ENCODE data around the gene FOXC1. TPM values are rescaled to one million over a fixed set of nuclear protein-coding genes. Genes with fewer than 3 reads are reported as not detected.

FOXC1 gene
- total and polyA plus RNA-seq, 10 of the 15 experiments (the other 5 are each of a cell fraction or from before 2014, with no cell fraction given): 0.13 to 1.5 (median 0.48) TPM; not detected in 2

- ChIA-PET CTCF (interaction anchor here (0.9 to 1.3 kb wide), 2 partner anchors 25 to 435 kb away, joined by 3 read pairs; no protein-coding TSS in a partner anchor), POLR2A (no interaction called here), RAD21 (ENCODE audit: unreplicated experiment) (interaction anchor here (0.7 kb wide), 1 partner anchor 500 kb away, joined by 3 read pairs; no protein-coding TSS in a partner anchor), SMC1A (ENCODE audit: uncharacterized antibody, unreplicated experiment) (no interaction called here)
- 2% methylated on average over 74 of the region's 85 CpGs for WGBS (ENCODE audit: insufficient coverage, insufficient replicate concordance, low lambda C conversion rate, missing lambda C conversion rate)
- H3K9ac ChIP-seq (ENCODE audit: control insufficient read depth, insufficient read depth, low read length): no peak overlapping the region
- peaks cover 10% of the 10 kb centered on the region for H3K4me1 ChIP-seq (ENCODE audit: control insufficient read depth, insufficient read depth, low read length)
- H3K27me3 ChIP-seq (replicated peaks in 1 of 2; ENCODE audit: control insufficient read depth in 2 of 2, insufficient read depth in 2 of 2, low read length in 1 of 2): peaks cover 29 to 49% of the 10 kb centered on the region in 2 experiments
- peak overlapping the region; percentile 16; the same call in 1 of the 2 replicates for H3K4me3 ChIP-seq
- intact Hi-C loops (cut with micrococcal nuclease; ENCODE audit: unreplicated experiment): loop anchor here (1.0 to 10.0 kb wide), 4 partner anchors 170 to 750 kb away; no protein-coding TSS in a partner anchor
- BruUV-seq (replicated peaks): no TSS peak
- H3K4me2 ChIP-seq (ENCODE audit: control insufficient read depth, insufficient read depth): peak overlapping the region; percentile 77
- no peaks in the 10 kb centered on the region for H3K9me3 ChIP-seq (replicated peaks; ENCODE audit: control insufficient read depth, insufficient read depth, low read length)
- in situ Hi-C loops (cut with MboI): loop anchor here (5.0 kb wide), 2 partner anchors 503 to 588 kb away; no protein-coding TSS in a partner anchor
- no peaks in the 10 kb centered on the region for H3K36me3 ChIP-seq (ENCODE audit: control insufficient read depth in 2 of 2, insufficient read depth in 2 of 2, low read length in 1 of 2)
- H2AFZ ChIP-seq (ENCODE audit: control insufficient read depth, low read depth, low read length): peak overlapping the region; percentile 46
- ATAC-seq: peak; percentile 96
- no peak for FAIRE-seq
- 0 out of 2 replicates have a peak, but pooled peaks cover 3% of the 10 kb centered on the region for H4K20me1 ChIP-seq (ENCODE audit: control insufficient read depth, insufficient read depth)
- no peak for DNase-seq (ENCODE audit: low read depth, low spot score)
- H3K27ac ChIP-seq (ENCODE audit: control insufficient read depth, insufficient read depth): no peak overlapping the region
- no peaks in the 10 kb centered on the region for H3K79me2 ChIP-seq (ENCODE audit: control insufficient read depth, insufficient read depth, low read length)
- TF ChIP-seq IKZF1 (conservative IDR thresholded peaks at IDR 0.05) (0 out of 2 replicates have a peak, but pooled peaks have one; percentile 19), SUZ12 (IDR thresholded peaks at IDR 0.05; ENCODE audit: unreplicated experiment) (peak; percentile 97), YY1 (IDR thresholded peaks at IDR 0.05; ENCODE audit: low read depth, low read length) (peak; percentile 69; the same call in 1 of the 2 replicates), RUNX3 (IDR thresholded peaks at IDR 0.05; ENCODE audit: low read length) (no peak), RAD21 (IDR thresholded peaks at IDR 0.05; ENCODE audit: insufficient read depth, low read depth, low read length) (peak; percentile 94), LARP7 (IDR thresholded peaks at IDR 0.05) (peak; percentile 65; the same call in 1 of the 2 replicates), FOXM1 (IDR thresholded peaks at IDR 0.05; ENCODE audit: low read depth, low read length) (0 out of 2 replicates have a peak, but pooled peaks have one; percentile 17), BHLHE40 (IDR thresholded peaks at IDR 0.05; ENCODE audit: borderline replicate concordance in 1 of 2, low read depth in 2 of 2, low read length in 1 of 2) (peak in 1 of 2 experiments; percentile 35; a peak in 2 of 4 replicates), MEF2B (IDR thresholded peaks at IDR 0.05; ENCODE audit: partially characterized antibody, poor library complexity, severe bottlenecking) (peak; percentile 66), DPF2 (IDR thresholded peaks at IDR 0.05) (peak; percentile 48; the same call in 1 of the 2 replicates), RB1 (IDR thresholded peaks at IDR 0.05; ENCODE audit: borderline replicate concordance) (peak; percentile 75; the same call in 1 of the 2 replicates), E2F4 (IDR thresholded peaks at IDR 0.05; ENCODE audit: low read depth, low read length) (0 out of 2 replicates have a peak, but pooled peaks have one; percentile 15), CTCF (IDR thresholded peaks at IDR 0.05 in 2 of 3, conservative IDR thresholded peaks at IDR 0.05 in 1 of 3; ENCODE audit: control insufficient read depth in 2 of 3, extremely low read depth in 1 of 3, insufficient read depth in 1 of 3, low read depth in 3 of 3, low read length in 3 of 3) (peak; percentile 71 to 93 (median 77))
- TF ChIP-seq, protein P1, sequence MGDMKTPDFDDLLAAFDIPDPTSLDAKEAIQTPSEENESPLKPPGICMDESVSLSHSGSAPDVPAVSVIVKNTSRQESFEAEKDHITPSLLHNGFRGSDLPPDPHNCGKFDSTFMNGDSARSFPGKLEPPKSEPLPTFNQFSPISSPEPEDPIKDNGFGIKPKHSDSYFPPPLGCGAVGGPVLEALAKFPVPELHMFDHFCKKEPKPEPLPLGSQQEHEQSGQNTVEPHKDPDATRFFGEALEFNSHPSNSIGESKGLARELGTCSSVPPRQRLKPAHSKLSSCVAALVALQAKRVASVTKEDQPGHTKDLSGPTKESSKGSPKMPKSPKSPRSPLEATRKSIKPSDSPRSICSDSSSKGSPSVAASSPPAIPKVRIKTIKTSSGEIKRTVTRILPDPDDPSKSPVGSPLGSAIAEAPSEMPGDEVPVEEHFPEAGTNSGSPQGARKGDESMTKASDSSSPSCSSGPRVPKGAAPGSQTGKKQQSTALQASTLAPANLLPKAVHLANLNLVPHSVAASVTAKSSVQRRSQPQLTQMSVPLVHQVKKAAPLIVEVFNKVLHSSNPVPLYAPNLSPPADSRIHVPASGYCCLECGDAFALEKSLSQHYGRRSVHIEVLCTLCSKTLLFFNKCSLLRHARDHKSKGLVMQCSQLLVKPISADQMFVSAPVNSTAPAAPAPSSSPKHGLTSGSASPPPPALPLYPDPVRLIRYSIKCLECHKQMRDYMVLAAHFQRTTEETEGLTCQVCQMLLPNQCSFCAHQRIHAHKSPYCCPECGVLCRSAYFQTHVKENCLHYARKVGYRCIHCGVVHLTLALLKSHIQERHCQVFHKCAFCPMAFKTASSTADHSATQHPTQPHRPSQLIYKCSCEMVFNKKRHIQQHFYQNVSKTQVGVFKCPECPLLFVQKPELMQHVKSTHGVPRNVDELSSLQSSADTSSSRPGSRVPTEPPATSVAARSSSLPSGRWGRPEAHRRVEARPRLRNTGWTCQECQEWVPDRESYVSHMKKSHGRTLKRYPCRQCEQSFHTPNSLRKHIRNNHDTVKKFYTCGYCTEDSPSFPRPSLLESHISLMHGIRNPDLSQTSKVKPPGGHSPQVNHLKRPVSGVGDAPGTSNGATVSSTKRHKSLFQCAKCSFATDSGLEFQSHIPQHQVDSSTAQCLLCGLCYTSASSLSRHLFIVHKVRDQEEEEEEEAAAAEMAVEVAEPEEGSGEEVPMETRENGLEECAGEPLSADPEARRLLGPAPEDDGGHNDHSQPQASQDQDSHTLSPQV (IDR thresholded peaks at IDR 0.05): 0 out of 2 replicates have a peak, but pooled peaks have one; percentile 39
These were observed 5.3 kb upstream of the FOXC1 start for GRCh38 chr6:1604158-1605003.

Measured in GM12878 (cell line).